ENCODE data around the gene ANKS6. TPM values are rescaled to one million over a fixed set of nuclear protein-coding genes. Genes with fewer than 3 reads are reported as not detected.

ANKS6 gene
- 18.0 and 26.4 TPM in 2 replicates for total RNA-seq (2014; rRNA removed; shearing (Covaris generic); ENCODE audit: low replicate concordance)

DNA sequence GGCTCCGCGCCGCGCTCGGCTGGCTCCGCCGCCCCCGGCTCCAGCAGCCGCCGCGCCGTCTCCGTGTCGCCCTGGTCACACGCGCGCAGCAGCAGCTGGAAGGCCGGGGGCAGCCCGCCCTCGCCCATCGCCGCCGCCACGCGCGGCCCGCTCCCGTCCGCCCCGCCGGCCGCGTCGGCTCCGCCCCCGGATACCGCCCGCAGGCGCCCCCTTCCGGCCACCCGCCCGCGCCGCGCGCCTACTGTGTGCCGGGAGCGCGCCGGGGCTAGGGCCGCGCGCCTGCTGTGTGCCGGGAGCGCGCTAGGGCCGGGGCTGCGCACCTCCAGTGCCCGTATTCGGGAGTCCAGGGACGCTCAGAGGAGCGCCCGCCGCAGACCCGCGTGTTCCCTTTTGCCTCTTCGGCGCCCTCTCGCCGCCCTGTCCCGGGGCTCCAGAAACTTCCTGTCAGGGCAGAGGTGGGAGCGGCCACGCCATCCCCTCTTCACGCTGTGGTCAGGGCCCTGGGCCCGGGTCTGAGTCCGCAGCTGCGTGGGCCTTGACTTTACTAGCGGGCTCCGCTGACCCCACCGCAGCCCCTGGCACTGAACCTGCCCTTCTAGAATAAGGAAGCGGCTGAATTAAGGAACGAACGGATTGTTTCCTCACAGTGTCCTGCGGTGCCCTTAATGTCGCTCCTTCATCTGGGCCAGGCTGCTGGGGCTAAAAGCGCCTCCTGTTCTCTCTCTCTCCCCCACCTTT lies at the start of gene ANKS6:
Gene ANKS6, minus strand, starts transcription at position 192 of the 738 bp plus-strand sequence. Its CDS starts 64 bp downstream, at position 128.
- Histone ChIP-seq H3K9me2 (replicated peaks; ENCODE audit: insufficient read depth, low read length) (no peaks in the 10 kb centered on the region), H3K27me3 (ENCODE audit: low read length) (no peaks in the 10 kb centered on the region), H3K27ac (ENCODE audit: low read length) (no peak within 1 kb of the TSS), H3K4me1 (ENCODE audit: low read length) (peaks cover 20% of the 10 kb centered on the region), H3K9ac (ENCODE audit: low read length) (peak within 1 kb of the TSS; percentile 84), H3K36me3 (ENCODE audit: insufficient read depth, low read length) (no peaks in the 10 kb centered on the region), H3K79me2 (ENCODE audit: low read length) (peaks cover 35% of the 10 kb centered on the region), H2AFZ (ENCODE audit: low read length) (peak within 1 kb of the TSS; percentile 71; the same call in 1 of the 2 replicates), H3K9me3 (ENCODE audit: low read length) (peaks cover 8% of the 10 kb centered on the region; the same call in 1 of the 2 replicates), H3K4me3 (ENCODE audit: low read length) (peak within 1 kb of the TSS; percentile 92), H3K4me2 (ENCODE audit: low read depth, low read length, poor library complexity, severe bottlenecking) (peak within 1 kb of the TSS; percentile 75), H4K20me1 (ENCODE audit: insufficient read depth, low read depth, low read length) (peaks cover 25% of the 10 kb centered on the region)
- DNase-seq, result peak; percentile 94

DNA sequence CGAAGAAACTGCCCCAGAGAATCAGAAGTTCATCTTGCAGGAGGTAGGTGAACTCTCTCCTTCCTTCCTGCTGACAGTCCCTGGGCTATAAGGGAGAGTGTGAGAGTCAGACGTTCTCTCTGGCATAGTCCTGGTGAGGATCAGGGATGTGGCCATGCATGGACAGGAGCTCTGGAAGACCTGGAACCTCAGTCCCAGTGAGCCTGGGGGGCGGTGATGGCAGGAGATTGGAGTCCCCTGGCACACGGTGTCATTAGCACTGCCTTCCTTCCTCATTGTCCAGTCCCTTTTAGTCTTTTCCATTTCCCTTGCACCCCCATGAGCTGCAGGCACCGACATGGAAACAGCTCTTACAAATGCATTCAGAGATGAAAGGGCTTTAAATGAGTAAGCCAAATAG lies 49.7 kb upstream of the ANKS6 start:
- no peak overlapping the region for H3K9ac ChIP-seq (ENCODE audit: low read length)
- H3K27me3 ChIP-seq (ENCODE audit: low read length), result no peaks in the 10 kb centered on the region
- H3K4me2 ChIP-seq (ENCODE audit: low read depth, low read length, poor library complexity, severe bottlenecking), result no peak overlapping the region
- H3K9me3 ChIP-seq (ENCODE audit: low read length), result no peaks in the 10 kb centered on the region
- no peaks in the 10 kb centered on the region for H3K9me2 ChIP-seq (replicated peaks; ENCODE audit: insufficient read depth, low read length)
- H3K36me3 ChIP-seq (ENCODE audit: insufficient read depth, low read length), result no peaks in the 10 kb centered on the region
- H3K4me3 ChIP-seq (ENCODE audit: low read length), result no peak overlapping the region
- no peak for DNase-seq
- no peaks in the 10 kb centered on the region for H3K79me2 ChIP-seq (ENCODE audit: low read length)
- H2AFZ ChIP-seq (ENCODE audit: low read length), result no peak overlapping the region
- no peaks in the 10 kb centered on the region for H3K4me1 ChIP-seq (ENCODE audit: low read length)
- H4K20me1 ChIP-seq (ENCODE audit: insufficient read depth, low read depth, low read length), result no peaks in the 10 kb centered on the region
- H3K27ac ChIP-seq (ENCODE audit: low read length), result no peak overlapping the region

DNA sequence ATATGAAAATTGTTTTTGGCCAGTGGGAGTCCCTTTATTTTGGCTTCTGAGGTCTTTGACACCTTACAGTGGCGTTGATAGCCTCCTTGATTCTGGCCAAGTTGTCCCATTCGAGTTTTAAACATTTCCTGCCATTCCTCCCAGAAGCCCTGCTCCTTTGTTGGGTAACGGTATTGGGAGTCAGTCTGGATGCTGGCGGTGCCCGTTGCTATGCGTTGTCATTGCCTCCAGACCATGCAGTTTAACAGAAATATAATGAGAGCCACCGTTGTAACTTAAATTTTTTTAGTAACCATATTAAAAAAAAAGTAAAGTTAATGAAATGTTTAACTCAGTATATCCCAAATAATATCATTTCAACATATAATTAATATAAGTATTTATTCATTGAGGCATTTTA lies 46.2 kb upstream of the ANKS6 start:
- DNase-seq, result no peak
- Histone ChIP-seq H4K20me1 (ENCODE audit: insufficient read depth, low read depth, low read length) (no peaks in the 10 kb centered on the region), H3K4me1 (ENCODE audit: low read length) (peaks cover 5% of the 10 kb centered on the region; the same call in 1 of the 2 replicates), H3K9me2 (replicated peaks; ENCODE audit: insufficient read depth, low read length) (no peaks in the 10 kb centered on the region), H3K79me2 (ENCODE audit: low read length) (no peaks in the 10 kb centered on the region), H2AFZ (ENCODE audit: low read length) (no peak overlapping the region), H3K9me3 (ENCODE audit: low read length) (no peaks in the 10 kb centered on the region), H3K4me3 (ENCODE audit: low read length) (no peak overlapping the region), H3K27me3 (ENCODE audit: low read length) (no peaks in the 10 kb centered on the region), H3K4me2 (ENCODE audit: low read depth, low read length, poor library complexity, severe bottlenecking) (no peak overlapping the region), H3K36me3 (ENCODE audit: insufficient read depth, low read length) (no peaks in the 10 kb centered on the region), H3K9ac (ENCODE audit: low read length) (no peak overlapping the region), H3K27ac (ENCODE audit: low read length) (no peak overlapping the region)

DNA sequence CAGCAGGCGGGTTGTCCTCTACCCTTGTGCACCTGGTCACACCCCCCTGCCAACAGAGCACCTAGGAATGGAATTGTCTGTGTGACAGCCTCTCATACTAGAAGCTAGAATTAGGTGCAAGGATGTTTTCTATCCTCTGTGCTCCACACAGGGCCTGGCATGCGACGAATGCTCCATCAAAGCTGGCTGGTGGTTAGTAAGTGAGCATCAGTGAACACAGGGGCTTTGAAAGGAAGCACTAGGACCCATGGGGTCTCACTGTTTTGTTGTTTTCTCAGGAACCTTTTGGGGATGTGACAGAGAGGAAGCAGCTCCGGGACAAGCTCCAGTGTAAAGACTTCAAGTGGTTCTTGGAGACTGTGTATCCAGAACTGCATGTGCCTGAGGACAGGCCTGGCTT lies 43.4 kb upstream of the ANKS6 start:
- no peak for DNase-seq
- Histone ChIP-seq H3K27me3 (ENCODE audit: low read length) (no peaks in the 10 kb centered on the region), H3K4me1 (ENCODE audit: low read length) (peaks cover 8% of the 10 kb centered on the region; the same call in 1 of the 2 replicates), H3K9me2 (replicated peaks; ENCODE audit: insufficient read depth, low read length) (no peaks in the 10 kb centered on the region), H3K4me3 (ENCODE audit: low read length) (no peak overlapping the region), H3K9me3 (ENCODE audit: low read length) (no peaks in the 10 kb centered on the region), H4K20me1 (ENCODE audit: insufficient read depth, low read depth, low read length) (no peaks in the 10 kb centered on the region), H3K4me2 (ENCODE audit: low read depth, low read length, poor library complexity, severe bottlenecking) (no peak overlapping the region), H2AFZ (ENCODE audit: low read length) (no peak overlapping the region), H3K9ac (ENCODE audit: low read length) (no peak overlapping the region), H3K27ac (ENCODE audit: low read length) (no peak overlapping the region), H3K36me3 (ENCODE audit: insufficient read depth, low read length) (no peaks in the 10 kb centered on the region), H3K79me2 (ENCODE audit: low read length) (no peaks in the 10 kb centered on the region)

DNA sequence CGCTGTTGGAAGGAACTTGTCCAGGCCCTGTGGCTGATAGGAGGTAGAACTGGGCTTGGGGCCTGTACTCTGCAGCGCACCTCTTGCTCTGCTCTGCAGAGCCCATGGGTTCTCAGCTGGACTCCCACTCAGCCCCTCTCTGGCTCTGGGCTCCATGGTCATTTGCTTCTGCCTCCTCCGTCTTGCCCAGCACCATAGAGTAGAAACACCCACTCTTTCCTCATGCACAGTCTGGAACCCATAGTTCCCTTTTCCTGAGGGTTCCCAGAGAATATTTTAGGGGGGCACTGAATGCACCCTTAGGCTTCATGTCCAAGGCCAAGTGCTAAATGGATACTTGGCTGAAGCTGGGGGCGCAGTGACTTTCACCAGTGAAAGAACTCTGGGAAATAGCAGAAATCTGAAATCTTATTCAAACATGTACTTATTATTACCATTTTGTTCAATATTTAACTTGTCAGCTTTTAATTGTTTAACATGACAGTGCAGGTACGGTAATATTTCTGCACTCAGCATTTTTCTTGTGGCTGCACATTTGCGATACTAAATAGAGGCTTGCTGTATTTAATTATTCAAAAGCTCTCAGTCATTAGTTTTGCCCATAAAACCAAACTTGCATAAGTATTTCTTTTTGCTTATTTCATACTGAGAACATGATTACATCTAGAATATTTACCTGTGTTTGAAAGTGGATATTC lies 42.7 kb upstream of the ANKS6 start:
- H3K9me3 ChIP-seq (ENCODE audit: low read length), result no peaks in the 10 kb centered on the region
- no peaks in the 10 kb centered on the region for H3K9me2 ChIP-seq (replicated peaks; ENCODE audit: insufficient read depth, low read length)
- H3K4me1 ChIP-seq (ENCODE audit: low read length), result peaks cover 8% of the 10 kb centered on the region; the same call in 1 of the 2 replicates
- H3K36me3 ChIP-seq (ENCODE audit: insufficient read depth, low read length), result no peaks in the 10 kb centered on the region
- no peak for DNase-seq
- no peak overlapping the region for H3K9ac ChIP-seq (ENCODE audit: low read length)
- no peaks in the 10 kb centered on the region for H4K20me1 ChIP-seq (ENCODE audit: insufficient read depth, low read depth, low read length)
- no peaks in the 10 kb centered on the region for H3K79me2 ChIP-seq (ENCODE audit: low read length)
- H2AFZ ChIP-seq (ENCODE audit: low read length), result no peak overlapping the region
- no peaks in the 10 kb centered on the region for H3K27me3 ChIP-seq (ENCODE audit: low read length)
- no peak overlapping the region for H3K27ac ChIP-seq (ENCODE audit: low read length)
- no peak overlapping the region for H3K4me2 ChIP-seq (ENCODE audit: low read depth, low read length, poor library complexity, severe bottlenecking)
- no peak overlapping the region for H3K4me3 ChIP-seq (ENCODE audit: low read length)

DNA sequence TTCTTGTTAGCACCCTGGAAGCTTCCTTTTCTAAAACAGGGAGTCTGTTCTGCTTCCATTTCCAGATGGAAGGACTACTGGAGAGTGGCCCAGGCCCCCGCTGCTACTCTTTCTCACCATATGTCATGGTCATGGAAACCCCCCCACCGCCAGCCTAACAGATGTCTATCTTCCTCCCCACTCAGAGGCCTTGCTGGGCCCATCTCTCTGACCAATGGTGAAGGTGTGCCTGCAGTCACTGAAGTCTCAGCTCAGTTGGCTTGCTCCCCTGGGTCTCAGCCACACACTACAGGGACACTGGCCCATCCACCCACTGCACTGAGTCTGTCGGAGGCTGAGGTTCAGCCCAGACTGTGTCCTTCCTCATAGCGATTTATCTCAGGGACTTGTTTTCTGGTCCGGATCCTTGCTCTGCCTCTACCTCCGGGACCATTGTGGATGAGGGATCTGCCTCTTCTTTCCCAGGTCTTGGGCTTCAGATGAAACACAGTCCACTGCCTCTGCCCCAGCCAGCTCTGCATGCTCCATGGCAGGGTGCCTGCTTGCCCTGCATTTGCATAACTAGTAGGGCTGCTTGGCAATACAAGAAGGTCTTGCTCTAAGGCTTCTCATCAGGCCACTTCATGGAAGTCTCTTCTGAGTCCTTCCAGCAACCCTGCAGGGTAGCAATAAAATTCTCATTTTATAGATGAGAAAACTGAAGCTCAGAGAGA lies 42.0 kb upstream of the ANKS6 start:
- no peak overlapping the region for H3K9ac ChIP-seq (ENCODE audit: low read length)

DNA sequence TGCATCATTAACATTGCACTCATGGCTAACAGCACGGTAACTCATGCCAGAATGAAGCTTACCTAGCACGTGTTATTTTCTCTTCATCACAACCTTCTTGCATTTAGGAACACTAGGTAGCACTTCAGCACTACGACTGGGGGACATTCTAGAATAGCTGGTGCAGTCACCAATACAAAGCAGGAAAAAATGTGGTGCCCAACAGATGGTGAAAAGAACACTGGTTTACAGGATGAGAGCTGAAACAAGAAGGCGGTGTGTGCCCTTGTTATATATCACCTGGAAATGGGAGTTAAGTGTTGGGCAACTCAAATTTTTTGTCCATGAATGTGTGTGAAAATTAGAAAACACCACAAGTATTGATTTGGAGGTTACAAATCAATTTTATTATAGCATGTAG lies 41.2 kb upstream of the ANKS6 start:
- H3K9me2 ChIP-seq (replicated peaks; ENCODE audit: insufficient read depth, low read length), result no peaks in the 10 kb centered on the region
- no peaks in the 10 kb centered on the region for H3K36me3 ChIP-seq (ENCODE audit: insufficient read depth, low read length)
- H3K27me3 ChIP-seq (ENCODE audit: low read length), result no peaks in the 10 kb centered on the region
- no peak overlapping the region for H3K27ac ChIP-seq (ENCODE audit: low read length)
- DNase-seq, result no peak
- no peaks in the 10 kb centered on the region for H3K9me3 ChIP-seq (ENCODE audit: low read length)
- no peak overlapping the region for H2AFZ ChIP-seq (ENCODE audit: low read length)
- no peaks in the 10 kb centered on the region for H4K20me1 ChIP-seq (ENCODE audit: insufficient read depth, low read depth, low read length)
- H3K4me1 ChIP-seq (ENCODE audit: low read length), result peaks cover 8% of the 10 kb centered on the region; the same call in 1 of the 2 replicates
- H3K4me3 ChIP-seq (ENCODE audit: low read length), result no peak overlapping the region
- H3K9ac ChIP-seq (ENCODE audit: low read length), result no peak overlapping the region
- no peak overlapping the region for H3K4me2 ChIP-seq (ENCODE audit: low read depth, low read length, poor library complexity, severe bottlenecking)
- no peaks in the 10 kb centered on the region for H3K79me2 ChIP-seq (ENCODE audit: low read length)

More for the DNA sequence above, 42.0 kb upstream of the ANKS6 start:
- no peaks in the 10 kb centered on the region for H3K79me2 ChIP-seq (ENCODE audit: low read length)
- H3K36me3 ChIP-seq (ENCODE audit: insufficient read depth, low read length), result no peaks in the 10 kb centered on the region
- no peak overlapping the region for H2AFZ ChIP-seq (ENCODE audit: low read length)
- no peak overlapping the region for H3K27ac ChIP-seq (ENCODE audit: low read length)
- no peaks in the 10 kb centered on the region for H3K27me3 ChIP-seq (ENCODE audit: low read length)
- H3K4me1 ChIP-seq (ENCODE audit: low read length), result peaks cover 8% of the 10 kb centered on the region; the same call in 1 of the 2 replicates
- H3K9me3 ChIP-seq (ENCODE audit: low read length), result no peaks in the 10 kb centered on the region
- no peak overlapping the region for H3K4me2 ChIP-seq (ENCODE audit: low read depth, low read length, poor library complexity, severe bottlenecking)
- no peak for DNase-seq
- no peaks in the 10 kb centered on the region for H4K20me1 ChIP-seq (ENCODE audit: insufficient read depth, low read depth, low read length)
- no peaks in the 10 kb centered on the region for H3K9me2 ChIP-seq (replicated peaks; ENCODE audit: insufficient read depth, low read length)
- H3K4me3 ChIP-seq (ENCODE audit: low read length), result no peak overlapping the region

DNA sequence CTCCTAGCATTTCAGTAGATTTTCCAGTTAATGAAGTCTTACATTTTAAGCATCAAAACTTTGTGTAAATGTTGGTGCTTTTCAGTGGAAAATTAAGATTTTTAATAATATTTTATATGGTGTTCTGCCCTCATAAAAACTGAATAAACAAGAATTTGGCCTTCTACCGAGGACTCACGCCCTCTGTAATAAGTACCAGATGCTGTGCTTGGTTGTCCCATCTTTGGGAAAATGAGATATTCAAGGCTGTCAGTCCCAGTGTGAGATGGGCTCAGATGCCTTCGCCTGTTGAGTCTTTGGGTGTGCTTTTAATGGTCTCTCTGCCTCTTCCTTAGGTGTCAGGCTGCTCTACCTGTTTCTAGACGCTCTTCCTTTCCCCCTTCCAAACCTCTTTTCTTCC lies 39.9 kb upstream of the ANKS6 start:
- no peaks in the 10 kb centered on the region for H3K9me3 ChIP-seq (ENCODE audit: low read length)
- H3K27me3 ChIP-seq (ENCODE audit: low read length), result no peaks in the 10 kb centered on the region
- DNase-seq, result no peak
- H3K4me1 ChIP-seq (ENCODE audit: low read length), result peaks cover 8% of the 10 kb centered on the region; the same call in 1 of the 2 replicates
- no peak overlapping the region for H3K4me2 ChIP-seq (ENCODE audit: low read depth, low read length, poor library complexity, severe bottlenecking)
- H4K20me1 ChIP-seq (ENCODE audit: insufficient read depth, low read depth, low read length), result no peaks in the 10 kb centered on the region
- H3K4me3 ChIP-seq (ENCODE audit: low read length), result no peak overlapping the region
- no peak overlapping the region for H3K9ac ChIP-seq (ENCODE audit: low read length)
- H3K27ac ChIP-seq (ENCODE audit: low read length), result no peak overlapping the region
- H2AFZ ChIP-seq (ENCODE audit: low read length), result no peak overlapping the region
- H3K36me3 ChIP-seq (ENCODE audit: insufficient read depth, low read length), result no peaks in the 10 kb centered on the region
- no peaks in the 10 kb centered on the region for H3K79me2 ChIP-seq (ENCODE audit: low read length)
- H3K9me2 ChIP-seq (replicated peaks; ENCODE audit: insufficient read depth, low read length), result no peaks in the 10 kb centered on the region
